Measurements from ENCODE around the gene ACACB.

The ACACB gene

GRCh38 chr12:109100741-109101140 is 15.6 kb upstream of the ACACB start:
- Histone ChIP-seq H3K27ac (no peak overlapping the region), H3K79me2 (ENCODE audit: insufficient read depth, low read depth) (no peaks in the 10 kb centered on the region; the same call in 1 of the 2 replicates), H3K36me3 (ENCODE audit: insufficient read depth) (no peaks in the 10 kb centered on the region; the same call in 1 of the 2 replicates), H4K20me1 (ENCODE audit: insufficient read depth) (no peaks in the 10 kb centered on the region), H3K27me3 (ENCODE audit: insufficient read depth, low read depth) (no peaks in the 10 kb centered on the region), H3K9ac (no peak overlapping the region), H2AFZ (ENCODE audit: low read depth) (no peak overlapping the region), H3K4me3 (IDR thresholded peaks at IDR 0.05; ENCODE audit: insufficient read depth, low read depth, low read length) (no peak overlapping the region), H3K4me2 (no peak overlapping the region; the same call in 1 of the 2 replicates), H3K4me1 (ENCODE audit: low read depth, poor library complexity, severe bottlenecking) (peaks cover 21% of the 10 kb centered on the region)
- no peak for TF ChIP-seq CTCF (conservative IDR thresholded peaks at IDR 0.05; ENCODE audit: low read depth, low read length)

- H4K20me1 ChIP-seq (ENCODE audit: insufficient read depth): no peaks in the 10 kb centered on the region
- no peak overlapping the region for H3K4me3 ChIP-seq (IDR thresholded peaks at IDR 0.05; ENCODE audit: insufficient read depth, low read depth, low read length)
- H3K9ac ChIP-seq: no peak overlapping the region
- H3K36me3 ChIP-seq (ENCODE audit: insufficient read depth): no peaks in the 10 kb centered on the region; the same call in 1 of the 2 replicates
- no peak overlapping the region for H3K4me2 ChIP-seq
- H3K79me2 ChIP-seq (ENCODE audit: insufficient read depth, low read depth): no peaks in the 10 kb centered on the region; the same call in 1 of the 2 replicates
- no peaks in the 10 kb centered on the region for H3K27me3 ChIP-seq (ENCODE audit: insufficient read depth, low read depth)
- peaks cover 21% of the 10 kb centered on the region for H3K4me1 ChIP-seq (ENCODE audit: low read depth, poor library complexity, severe bottlenecking)
- TF ChIP-seq CTCF (conservative IDR thresholded peaks at IDR 0.05; ENCODE audit: low read depth, low read length): no peak
- no peak overlapping the region for H2AFZ ChIP-seq (ENCODE audit: low read depth)
- no peak overlapping the region for H3K27ac ChIP-seq
These were observed 13.9 kb upstream of the ACACB start for GRCh38 chr12:109102491-109102890.

- no peak overlapping the region for H3K4me2 ChIP-seq
- H3K9ac ChIP-seq: no peak overlapping the region
- TF ChIP-seq CTCF (conservative IDR thresholded peaks at IDR 0.05; ENCODE audit: low read depth, low read length): no peak
- no peaks in the 10 kb centered on the region; the same call in 1 of the 2 replicates for H3K36me3 ChIP-seq (ENCODE audit: insufficient read depth)
- no peak overlapping the region for H3K27ac ChIP-seq
- no peak overlapping the region for H3K4me3 ChIP-seq (IDR thresholded peaks at IDR 0.05; ENCODE audit: insufficient read depth, low read depth, low read length)
- no peak overlapping the region for H2AFZ ChIP-seq (ENCODE audit: low read depth)
- no peaks in the 10 kb centered on the region for H4K20me1 ChIP-seq (ENCODE audit: insufficient read depth)
- no peaks in the 10 kb centered on the region; the same call in 1 of the 2 replicates for H3K79me2 ChIP-seq (ENCODE audit: insufficient read depth, low read depth)
- H3K4me1 ChIP-seq (ENCODE audit: low read depth, poor library complexity, severe bottlenecking): peaks cover 6% of the 10 kb centered on the region
- H3K27me3 ChIP-seq (ENCODE audit: insufficient read depth, low read depth): no peaks in the 10 kb centered on the region
These were observed 11.2 kb upstream of the ACACB start for GRCh38 chr12:109105176-109105575.

GRCh38 chr12:109109746-109110350 is 6.5 kb upstream of the ACACB start:
- Histone ChIP-seq H4K20me1 (ENCODE audit: insufficient read depth) (no peaks in the 10 kb centered on the region), H3K27ac (no peak overlapping the region), H3K79me2 (ENCODE audit: insufficient read depth, low read depth) (no peaks in the 10 kb centered on the region), H3K4me1 (ENCODE audit: low read depth, poor library complexity, severe bottlenecking) (peaks cover 6% of the 10 kb centered on the region), H3K27me3 (ENCODE audit: insufficient read depth, low read depth) (no peaks in the 10 kb centered on the region), H3K4me2 (no peak overlapping the region), H3K9ac (no peak overlapping the region), H3K4me3 (IDR thresholded peaks at IDR 0.05; ENCODE audit: insufficient read depth, low read depth, low read length) (no peak overlapping the region), H2AFZ (ENCODE audit: low read depth) (no peak overlapping the region), H3K36me3 (ENCODE audit: insufficient read depth) (no peaks in the 10 kb centered on the region; the same call in 1 of the 2 replicates)
- no peak for TF ChIP-seq CTCF (conservative IDR thresholded peaks at IDR 0.05; ENCODE audit: low read depth, low read length)

Measured in KMS-11 (cell line).